ENCODE results near the gene NRIP1. TPM values are rescaled to one million over a fixed set of nuclear protein-coding genes. Genes with fewer than 3 reads are reported as not detected.

NRIP1 gene
- total RNA-seq, 1 donor from 2014 or later: 72.1 TPM

DNA sequence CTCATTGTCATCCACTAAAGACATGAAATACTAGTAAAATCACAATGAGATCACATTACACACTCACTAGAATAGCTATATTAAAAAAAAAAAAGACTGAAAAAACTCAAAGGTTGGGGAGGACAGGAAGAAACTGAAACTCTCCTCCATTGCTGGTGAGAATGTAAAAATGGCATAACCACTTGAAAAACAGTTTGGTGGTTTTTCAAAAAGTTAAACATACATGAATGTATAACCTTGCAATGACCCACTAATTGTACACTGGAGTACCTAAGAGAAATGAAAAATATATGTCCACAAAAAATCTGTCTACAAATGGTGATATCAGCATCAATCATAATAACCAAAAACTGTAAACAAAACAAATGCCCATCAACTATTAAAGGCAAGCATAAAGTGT is 44.0 kb downstream of the NRIP1 start:
- no peak overlapping the region for H3K4me3 Mint-ChIP-seq (ENCODE audit: unreplicated experiment)
- peaks cover 1% of the 10 kb centered on the region for H3K27me3 Mint-ChIP-seq (ENCODE audit: unreplicated experiment)
- no peak overlapping the region for H3K27ac Mint-ChIP-seq (ENCODE audit: unreplicated experiment)
- DNase-seq (ENCODE audit: low spot score): no peak
- H3K36me3 Mint-ChIP-seq (ENCODE audit: low read depth, unreplicated experiment): no peaks in the 10 kb centered on the region
- H3K4me1 Mint-ChIP-seq (ENCODE audit: unreplicated experiment): peaks cover 8% of the 10 kb centered on the region
- no peaks in the 10 kb centered on the region for H3K9me3 Mint-ChIP-seq (ENCODE audit: unreplicated experiment)
- TF ChIP-seq, protein P1, sequence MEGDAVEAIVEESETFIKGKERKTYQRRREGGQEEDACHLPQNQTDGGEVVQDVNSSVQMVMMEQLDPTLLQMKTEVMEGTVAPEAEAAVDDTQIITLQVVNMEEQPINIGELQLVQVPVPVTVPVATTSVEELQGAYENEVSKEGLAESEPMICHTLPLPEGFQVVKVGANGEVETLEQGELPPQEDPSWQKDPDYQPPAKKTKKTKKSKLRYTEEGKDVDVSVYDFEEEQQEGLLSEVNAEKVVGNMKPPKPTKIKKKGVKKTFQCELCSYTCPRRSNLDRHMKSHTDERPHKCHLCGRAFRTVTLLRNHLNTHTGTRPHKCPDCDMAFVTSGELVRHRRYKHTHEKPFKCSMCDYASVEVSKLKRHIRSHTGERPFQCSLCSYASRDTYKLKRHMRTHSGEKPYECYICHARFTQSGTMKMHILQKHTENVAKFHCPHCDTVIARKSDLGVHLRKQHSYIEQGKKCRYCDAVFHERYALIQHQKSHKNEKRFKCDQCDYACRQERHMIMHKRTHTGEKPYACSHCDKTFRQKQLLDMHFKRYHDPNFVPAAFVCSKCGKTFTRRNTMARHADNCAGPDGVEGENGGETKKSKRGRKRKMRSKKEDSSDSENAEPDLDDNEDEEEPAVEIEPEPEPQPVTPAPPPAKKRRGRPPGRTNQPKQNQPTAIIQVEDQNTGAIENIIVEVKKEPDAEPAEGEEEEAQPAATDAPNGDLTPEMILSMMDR (IDR thresholded peaks at IDR 0.05; ENCODE audit: unreplicated experiment): no peak

DNA sequence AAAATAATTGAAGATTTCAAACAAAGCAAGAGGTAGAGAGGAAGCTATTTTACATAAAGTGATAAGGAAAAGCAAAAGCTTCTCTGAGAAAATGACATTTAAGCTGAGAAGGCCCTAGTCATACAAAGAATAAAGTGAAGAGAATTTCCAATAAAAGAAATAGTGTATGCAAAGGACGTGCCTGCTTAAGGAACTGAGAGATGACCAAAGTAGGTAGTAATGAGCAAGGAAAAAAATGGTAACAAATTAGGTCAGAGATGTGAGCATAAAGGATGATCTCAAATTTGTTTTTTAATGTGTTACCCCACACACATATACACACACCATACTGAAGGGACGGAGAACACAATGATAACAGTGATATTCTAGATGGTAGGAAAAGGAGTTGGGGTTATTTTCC is 46.4 kb downstream of the NRIP1 start:
- TF ChIP-seq, protein P1 (IDR thresholded peaks at IDR 0.05; ENCODE audit: unreplicated experiment): no peak
- Mint-ChIP-seq H3K36me3 (ENCODE audit: low read depth, unreplicated experiment) (no peaks in the 10 kb centered on the region), H3K4me1 (ENCODE audit: unreplicated experiment) (peaks cover 8% of the 10 kb centered on the region), H3K27me3 (ENCODE audit: unreplicated experiment) (no peaks in the 10 kb centered on the region), H3K27ac (ENCODE audit: unreplicated experiment) (no peak overlapping the region), H3K4me3 (ENCODE audit: unreplicated experiment) (no peak overlapping the region), H3K9me3 (ENCODE audit: unreplicated experiment) (no peaks in the 10 kb centered on the region)
- DNase-seq (ENCODE audit: low spot score): no peak

DNA sequence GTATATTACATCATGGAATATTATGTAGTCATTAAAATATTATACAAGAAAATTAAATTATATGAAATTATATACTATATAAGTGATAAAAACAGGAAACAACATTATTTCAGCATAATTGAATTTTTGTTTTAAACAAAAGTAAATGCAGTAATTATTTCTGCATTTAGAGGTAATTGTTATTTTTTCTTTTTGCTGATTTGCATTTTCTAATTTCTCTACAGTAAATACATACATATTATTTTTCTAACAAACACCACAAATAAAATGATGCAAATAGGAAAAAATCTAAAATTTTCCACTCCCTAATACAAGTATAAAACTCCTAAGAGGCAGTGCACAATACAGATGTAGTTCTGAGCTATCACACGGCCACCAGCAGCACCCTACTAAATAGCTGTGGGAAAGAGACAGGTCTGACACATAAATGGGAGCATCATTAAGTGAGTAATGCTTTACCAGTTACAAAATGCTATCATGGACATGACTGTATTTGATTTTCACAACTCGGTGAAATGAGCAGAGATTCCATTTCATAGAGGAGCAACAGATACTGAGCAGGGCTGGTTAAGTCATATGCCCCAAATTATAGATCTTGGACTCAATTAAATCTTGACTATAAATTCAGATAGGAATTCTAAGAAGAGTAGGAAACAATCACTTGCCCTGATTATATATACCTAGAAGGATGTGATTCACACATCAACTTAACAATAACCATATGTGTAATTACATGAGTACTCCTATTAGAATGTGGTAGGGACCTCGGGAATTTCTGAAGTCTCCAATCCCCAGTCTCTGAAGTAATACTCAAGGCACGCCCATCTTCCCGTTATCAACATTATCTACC is 49.0 kb downstream of the NRIP1 start:
- DNase-seq (ENCODE audit: low spot score): no peak
- Mint-ChIP-seq H3K36me3 (ENCODE audit: low read depth, unreplicated experiment) (no peaks in the 10 kb centered on the region), H3K4me3 (ENCODE audit: unreplicated experiment) (no peak overlapping the region), H3K27ac (ENCODE audit: unreplicated experiment) (no peak overlapping the region), H3K4me1 (ENCODE audit: unreplicated experiment) (peaks cover 8% of the 10 kb centered on the region), H3K27me3 (ENCODE audit: unreplicated experiment) (no peaks in the 10 kb centered on the region), H3K9me3 (ENCODE audit: unreplicated experiment) (no peaks in the 10 kb centered on the region)
- TF ChIP-seq, protein P1 (IDR thresholded peaks at IDR 0.05; ENCODE audit: unreplicated experiment): no peak

DNA sequence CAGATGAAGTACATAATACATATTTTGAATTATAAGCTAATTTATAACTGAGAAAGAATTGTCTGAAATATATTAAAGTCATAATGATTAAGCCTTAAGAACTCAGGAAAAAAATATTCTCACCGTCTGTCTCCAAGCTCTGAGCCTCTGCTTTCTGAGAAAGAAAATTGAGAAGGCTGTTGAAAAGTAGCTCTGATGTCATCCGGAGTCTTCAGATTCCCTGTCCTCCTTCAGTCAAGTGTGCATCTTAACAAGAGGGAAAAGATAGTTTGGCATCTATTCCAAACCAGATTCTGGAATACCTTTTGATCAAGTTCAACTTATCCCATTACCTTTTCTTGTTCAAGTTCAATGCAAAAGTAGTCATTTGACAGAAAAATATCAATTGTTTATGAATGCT is 50.6 kb downstream of the NRIP1 start:
- no peaks in the 10 kb centered on the region for H3K27me3 Mint-ChIP-seq (ENCODE audit: unreplicated experiment)
- H3K9me3 Mint-ChIP-seq (ENCODE audit: unreplicated experiment): no peaks in the 10 kb centered on the region
- no peak overlapping the region for H3K4me3 Mint-ChIP-seq (ENCODE audit: unreplicated experiment)
- no peaks in the 10 kb centered on the region for H3K36me3 Mint-ChIP-seq (ENCODE audit: low read depth, unreplicated experiment)
- no peak overlapping the region for H3K27ac Mint-ChIP-seq (ENCODE audit: unreplicated experiment)
- peaks cover 8% of the 10 kb centered on the region for H3K4me1 Mint-ChIP-seq (ENCODE audit: unreplicated experiment)
- TF ChIP-seq, protein P1 (IDR thresholded peaks at IDR 0.05; ENCODE audit: unreplicated experiment): no peak
- no peak for DNase-seq (ENCODE audit: low spot score)

DNA sequence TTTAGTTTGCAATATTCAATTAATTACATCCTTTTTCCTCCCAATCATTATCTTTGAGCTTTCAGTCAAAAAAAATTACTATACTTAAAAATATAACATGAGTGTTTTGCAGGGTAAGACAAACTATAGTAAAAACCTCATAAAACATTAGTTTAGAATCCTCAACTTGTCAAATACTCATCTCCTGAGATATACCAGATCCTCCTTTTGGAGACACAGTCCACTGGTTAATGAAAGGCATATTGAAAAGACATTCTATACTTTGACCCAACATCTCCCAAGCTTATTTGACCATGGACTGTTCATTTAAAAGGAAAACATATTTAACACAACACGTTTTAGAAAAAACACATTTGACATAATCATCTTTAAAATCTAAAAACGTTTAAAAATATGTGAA is 52.8 kb downstream of the NRIP1 start:
- H3K36me3 Mint-ChIP-seq (ENCODE audit: low read depth, unreplicated experiment): peaks cover 3% of the 10 kb centered on the region
- H3K9me3 Mint-ChIP-seq (ENCODE audit: unreplicated experiment): no peaks in the 10 kb centered on the region

More for the DNA sequence above, 52.8 kb downstream of the NRIP1 start:
- no peak overlapping the region for H3K4me3 Mint-ChIP-seq (ENCODE audit: unreplicated experiment)
- H3K27me3 Mint-ChIP-seq (ENCODE audit: unreplicated experiment): no peaks in the 10 kb centered on the region
- peaks cover 13% of the 10 kb centered on the region for H3K4me1 Mint-ChIP-seq (ENCODE audit: unreplicated experiment)
- H3K27ac Mint-ChIP-seq (ENCODE audit: unreplicated experiment): no peak overlapping the region
- DNase-seq (ENCODE audit: low spot score): no peak
- TF ChIP-seq, protein P1 (IDR thresholded peaks at IDR 0.05; ENCODE audit: unreplicated experiment): no peak
